HG03520 (cell line): Measurements from ENCODE around the gene ZNF282.

Experiments used
- ATAC-seq: cut with Tn5 transposase; IDR thresholded peaks from one replicate; pipeline ENCODE4 v1.9.1; 2021; ENCODE audit warnings: mild to moderate bottlenecking, moderate library complexity; ENCODE audit not compliant: unreplicated experiment

The ZNF282 gene

DNA sequence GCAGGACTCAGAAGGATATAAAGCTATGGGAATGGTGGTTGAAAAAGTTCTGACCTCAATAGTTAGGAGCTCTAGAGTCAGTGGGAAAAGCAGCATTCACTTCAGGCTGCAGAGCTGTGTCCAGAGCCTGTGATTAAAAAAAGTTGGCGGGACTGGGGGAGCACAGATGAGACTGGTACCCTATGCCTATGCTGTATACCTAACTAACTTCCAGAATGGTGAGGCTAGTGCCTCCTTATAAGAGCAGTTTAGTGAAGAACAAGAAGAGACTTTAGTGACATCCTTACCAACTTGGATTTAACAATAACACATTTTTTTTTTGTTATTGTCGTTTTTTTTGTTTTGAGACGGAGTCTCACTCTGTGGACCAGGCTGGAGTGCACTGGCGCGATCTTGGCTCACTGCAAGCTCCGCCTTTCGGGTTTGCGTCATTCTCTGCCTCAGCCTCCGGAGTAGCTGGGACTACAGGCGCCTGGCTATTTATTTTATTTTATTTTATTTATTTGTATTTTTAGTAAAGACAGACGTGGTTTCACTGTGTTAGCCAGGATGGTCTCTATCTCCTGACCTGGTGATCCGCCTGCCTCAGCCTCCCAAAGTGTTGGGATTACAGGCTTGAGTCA, 6.6 kb upstream of the ZNF282 start:
- no peak for ATAC-seq

DNA sequence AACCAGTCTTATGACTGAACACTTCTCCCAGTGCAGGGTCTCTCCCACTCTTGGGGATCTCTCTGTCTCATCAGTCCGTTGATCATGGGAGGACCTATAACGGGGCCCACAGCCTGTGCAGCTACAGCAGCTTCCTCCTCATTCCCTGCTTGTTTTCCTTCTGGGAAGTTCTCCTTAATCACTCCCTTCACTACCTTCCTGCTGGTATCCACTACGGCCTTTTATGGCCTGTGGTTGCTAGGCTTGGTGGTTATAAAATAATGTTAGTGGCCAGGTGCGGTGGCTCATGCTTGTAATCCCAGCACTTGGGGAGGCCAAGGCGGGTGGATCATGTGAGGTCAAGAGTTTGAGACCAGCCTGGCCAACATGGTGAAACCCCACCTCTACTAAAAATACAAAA, 3.5 kb upstream of the ZNF282 start:
- ATAC-seq, result no peak

DNA sequence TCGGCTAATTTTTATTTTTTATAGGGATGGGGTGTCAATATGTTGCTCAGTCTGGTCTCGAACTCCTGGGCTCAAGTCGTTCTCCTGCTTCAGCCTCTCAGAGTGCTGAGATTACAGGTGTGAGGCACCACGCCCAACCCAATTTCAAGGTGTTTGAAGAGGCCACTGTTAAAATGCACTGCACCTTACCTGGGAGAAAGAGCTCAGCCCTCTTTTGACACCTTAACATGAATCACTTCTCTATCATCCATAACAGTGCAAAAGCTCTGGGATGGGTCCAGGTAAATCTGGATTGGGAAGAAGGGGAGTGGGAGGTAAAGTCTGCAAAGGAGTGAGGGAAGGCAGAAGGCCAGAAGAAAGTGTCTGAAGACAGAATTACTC, 557 bp upstream of the ZNF282 start:
- no peak for ATAC-seq

DNA sequence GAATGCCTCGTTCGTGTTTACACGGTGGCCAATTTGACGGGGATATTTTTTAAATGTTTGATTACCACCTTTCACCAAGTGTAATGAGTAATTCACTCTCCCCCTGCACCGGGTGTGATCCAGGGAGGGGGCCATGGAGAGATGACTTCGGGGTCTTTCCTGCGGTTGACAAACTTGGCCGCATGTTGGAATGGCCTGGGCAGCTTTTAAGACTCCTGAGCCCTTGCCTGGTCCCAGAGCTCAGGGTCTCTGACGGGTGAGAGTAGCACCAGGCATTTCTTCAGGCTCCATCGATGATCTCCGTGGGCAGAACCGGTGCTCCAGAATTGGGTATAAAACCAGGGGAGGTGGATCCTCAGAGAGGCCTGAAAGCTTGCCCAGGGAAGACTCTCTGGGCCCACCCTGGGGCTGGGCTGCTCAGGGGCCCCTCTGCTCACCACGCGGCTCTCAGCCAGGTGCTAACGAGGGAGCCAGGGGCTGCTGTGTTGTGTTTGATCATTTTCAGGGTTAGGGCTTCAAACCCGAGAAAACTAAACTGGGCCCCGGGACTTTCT, 882 bp downstream of the ZNF282 start:
- peak; percentile 8 for ATAC-seq

DNA sequence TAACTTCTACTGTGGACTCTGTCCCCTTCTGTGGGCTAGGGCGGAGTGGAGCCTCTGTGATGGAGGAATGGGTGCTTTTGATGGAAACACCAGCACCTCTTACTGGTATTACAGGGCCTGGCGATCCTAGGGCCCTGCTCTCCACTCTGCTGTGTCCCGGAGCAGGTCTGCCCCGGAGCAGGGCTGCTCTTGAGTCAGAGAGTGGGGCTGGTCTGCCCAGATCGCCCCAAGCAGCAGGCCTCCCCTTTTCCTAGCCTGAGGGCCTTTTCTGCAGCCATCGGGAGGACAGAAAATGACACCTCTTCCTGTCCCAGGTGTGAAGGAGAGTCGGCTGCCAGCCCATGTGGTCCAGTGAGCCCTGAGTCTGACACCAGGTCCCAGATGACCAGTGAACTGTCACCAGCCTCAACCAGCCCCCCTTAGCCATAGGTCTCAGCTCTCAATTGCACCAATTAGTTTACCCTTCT, 1.4 kb downstream of the ZNF282 start:
- ATAC-seq, result peak; percentile 15

DNA sequence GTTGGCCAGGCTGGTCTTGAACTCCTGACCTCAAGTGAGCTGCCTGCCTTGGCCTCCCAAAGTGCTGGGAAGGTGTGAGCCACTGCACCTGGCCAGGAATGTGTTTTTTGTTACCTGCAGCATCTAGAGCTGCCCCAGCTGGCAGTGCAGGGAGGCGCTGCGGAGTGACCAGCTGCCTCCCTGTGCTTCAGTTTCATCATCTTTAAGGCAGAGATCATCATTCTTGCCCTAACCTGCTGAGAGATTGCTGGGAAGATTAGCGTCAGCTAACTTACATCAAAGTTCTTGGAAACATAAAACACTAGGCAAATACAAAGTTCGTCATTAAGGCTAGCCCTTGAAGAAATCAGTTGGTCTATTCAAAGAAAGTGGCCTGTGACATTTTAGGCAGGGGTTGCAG, 2.3 kb downstream of the ZNF282 start:
- no peak for ATAC-seq

DNA sequence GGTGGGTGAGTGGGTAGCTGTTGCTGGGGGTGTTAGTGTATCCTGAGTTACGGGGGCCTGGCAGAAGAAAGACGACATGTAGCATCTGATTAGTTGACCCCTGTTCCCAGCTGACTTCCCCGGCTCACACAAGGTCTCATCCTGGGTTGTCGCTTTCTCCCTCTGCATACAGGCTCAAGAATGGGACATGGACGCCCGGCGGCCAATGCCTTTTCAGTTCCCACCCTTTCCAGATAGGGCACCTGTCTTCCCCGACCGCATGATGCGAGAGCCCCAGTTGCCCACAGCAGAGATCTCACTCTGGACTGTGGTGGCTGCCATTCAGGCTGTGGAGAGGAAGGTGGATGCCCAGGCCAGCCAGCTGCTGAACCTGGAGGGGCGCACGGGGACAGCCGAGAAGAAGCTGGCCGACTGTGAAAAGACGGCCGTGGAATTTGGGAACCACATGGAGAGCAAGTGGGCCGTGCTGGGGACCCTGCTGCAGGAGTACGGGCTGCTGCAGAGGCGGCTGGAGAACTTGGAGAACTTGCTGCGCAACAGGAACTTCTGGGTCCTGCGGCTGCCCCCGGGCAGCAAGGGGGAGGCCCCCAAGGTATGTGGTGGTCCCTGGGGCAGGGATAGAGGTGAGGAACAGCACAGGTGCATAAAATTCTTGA, 2.9 kb downstream of the ZNF282 start:
- ATAC-seq, result no peak

DNA sequence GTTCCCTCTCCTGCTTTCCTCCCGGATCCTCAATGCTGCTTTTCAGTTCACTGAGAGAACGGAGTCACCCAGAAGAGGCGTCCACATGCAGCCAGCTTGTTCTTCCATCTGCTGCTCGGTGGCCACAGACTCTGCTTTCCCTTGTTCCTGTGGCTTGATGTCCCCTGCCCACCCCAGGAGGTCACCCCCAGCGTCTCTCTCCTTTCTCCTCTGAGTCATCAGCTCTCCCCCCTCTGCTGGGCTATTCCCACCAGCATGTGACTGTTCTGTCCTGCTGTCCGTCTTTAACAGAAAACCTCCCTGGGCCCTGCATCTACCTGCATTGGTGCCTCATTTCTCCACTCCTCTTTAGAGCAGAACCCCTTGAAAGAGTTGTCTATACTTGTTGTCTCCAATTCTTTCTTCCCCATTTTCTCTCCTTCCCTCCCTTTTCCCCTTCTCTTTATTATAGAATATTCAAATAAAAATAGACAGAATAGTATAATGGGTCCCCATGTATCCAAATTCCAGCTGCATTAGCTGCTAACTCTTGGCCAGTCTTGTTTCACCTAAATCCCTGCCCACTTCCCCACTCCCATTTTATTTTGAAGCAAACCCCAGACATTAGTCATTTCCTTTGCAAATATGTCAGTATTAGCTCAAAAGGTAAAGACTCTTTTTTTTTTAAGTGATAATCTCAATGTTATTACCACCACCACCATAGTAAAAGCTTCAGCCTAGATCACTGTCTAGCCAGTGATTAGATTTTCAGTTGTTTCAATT, 4.1 kb downstream of the ZNF282 start:
- no peak for ATAC-seq

DNA sequence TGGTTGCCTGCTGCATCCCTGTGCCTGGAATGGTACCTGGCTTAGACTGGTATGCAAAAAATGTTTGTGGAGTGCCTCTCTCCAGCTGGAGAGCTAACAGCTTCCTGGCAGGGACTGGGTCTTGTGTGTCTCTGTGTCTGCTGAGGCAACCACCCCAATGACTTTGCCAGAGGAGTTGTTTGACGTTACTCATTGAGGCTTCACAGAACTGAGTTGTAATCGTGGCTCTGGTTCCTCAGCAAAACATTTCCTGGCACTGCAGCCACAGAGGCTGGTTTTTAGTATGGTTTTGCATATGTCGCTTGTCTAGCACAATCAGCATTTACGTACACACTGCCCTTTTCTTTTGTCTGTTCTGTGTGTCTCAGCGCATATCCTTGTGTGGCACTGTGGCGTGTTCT, 7.5 kb downstream of the ZNF282 start:
- no peak for ATAC-seq

DNA sequence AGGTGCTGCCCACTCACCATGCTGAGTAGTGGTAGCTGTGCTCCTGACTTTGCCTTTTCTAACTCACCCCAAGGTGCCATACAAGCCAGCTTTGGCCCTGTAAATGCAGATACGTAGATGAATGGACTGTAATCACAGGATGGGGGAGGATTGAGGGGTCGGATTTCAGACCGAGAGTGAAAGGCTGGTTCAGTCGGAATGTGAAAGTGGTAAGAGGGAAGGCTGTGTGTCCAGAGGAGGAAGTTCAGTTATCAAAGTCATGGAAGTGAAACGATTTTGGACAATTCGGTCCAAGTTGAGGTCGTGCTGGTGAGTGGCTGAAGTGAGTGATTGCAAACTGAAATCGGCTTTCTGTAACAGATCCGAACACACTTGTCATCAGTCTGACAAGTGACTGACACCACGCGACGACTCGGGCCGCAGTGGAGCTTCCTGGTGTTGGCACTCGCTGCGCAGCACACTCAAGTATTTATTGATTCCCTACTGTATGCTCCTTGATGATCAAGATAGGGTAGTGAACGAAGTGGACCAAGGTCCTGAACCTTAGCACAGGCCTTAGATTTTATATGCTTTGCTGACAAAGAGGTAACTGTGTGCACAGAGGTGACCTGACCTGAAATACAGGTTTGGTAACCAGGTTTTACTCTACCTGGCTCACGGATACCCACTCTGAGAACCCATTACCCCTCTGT, 10.5 kb downstream of the ZNF282 start:
- no peak for ATAC-seq

DNA sequence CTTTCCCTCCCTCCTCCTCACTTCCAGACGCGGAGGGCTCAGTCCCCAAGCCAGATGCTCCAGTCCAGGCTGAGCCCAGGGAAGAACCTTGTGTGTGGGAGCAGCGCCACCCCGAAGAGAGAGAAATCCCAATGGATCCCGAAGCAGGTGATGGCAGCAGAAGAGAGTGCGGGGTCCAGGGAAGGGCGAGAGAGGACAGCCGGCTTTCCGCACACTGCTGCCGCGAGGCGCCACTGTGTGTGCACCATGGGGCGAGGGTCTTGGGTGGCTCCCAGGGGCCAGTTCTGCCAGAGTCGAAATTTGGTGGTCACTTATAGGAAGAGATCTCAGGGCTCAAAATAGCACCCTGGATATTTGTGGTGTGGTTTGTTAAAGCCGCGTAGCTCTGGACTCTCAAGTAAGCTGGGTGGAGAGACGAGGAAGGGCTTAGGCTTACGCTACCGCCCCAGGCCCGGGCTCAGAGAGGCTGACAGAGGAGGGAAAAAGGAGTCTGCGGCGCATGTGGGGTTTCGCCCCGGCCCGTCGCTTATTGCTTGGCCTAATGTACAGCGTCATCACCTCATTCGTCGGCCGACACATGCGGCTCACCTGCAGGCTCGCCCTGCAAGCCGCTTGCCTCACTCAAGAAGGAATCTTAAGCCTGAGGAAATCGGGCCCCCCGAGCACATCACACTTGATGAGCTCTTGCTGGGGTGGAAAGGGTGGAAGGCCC, 12.1 kb downstream of the ZNF282 start:
- no peak for ATAC-seq

DNA sequence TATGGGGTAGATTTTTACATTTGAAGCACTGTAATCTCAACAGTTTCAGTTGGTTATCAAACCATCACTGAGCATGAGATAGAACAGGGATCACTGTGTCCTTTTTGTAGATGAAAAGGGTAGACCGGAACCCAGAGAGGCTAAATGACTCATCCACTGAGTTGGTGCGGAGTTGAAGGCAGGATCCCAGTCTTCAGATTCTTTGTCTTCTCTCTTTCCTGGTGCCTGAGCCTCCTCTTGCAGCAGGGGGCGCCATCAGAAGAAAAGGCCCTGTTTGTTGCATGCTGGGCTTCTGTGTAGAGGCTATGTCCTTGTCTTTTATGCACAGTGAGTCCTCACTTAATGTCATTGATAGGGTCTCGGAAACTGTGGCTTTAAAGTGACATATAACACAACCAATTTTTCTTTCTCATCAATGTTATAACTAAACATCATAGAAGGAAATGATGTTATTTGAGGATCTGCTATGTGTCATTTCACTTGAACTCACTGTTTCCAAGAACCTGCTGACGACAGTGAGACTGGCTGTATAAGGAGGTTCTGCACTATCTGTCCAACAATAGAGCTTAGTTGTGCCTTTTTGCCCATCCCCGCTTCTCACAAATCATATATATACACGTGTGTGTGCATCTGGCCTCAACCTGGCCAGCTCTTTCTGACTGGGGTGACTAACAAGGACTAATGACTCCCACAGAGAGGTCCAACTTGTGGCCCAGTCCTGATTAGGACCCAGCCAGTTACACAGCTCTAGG, 14.3 kb downstream of the ZNF282 start:
- ATAC-seq, result peak; percentile 82

DNA sequence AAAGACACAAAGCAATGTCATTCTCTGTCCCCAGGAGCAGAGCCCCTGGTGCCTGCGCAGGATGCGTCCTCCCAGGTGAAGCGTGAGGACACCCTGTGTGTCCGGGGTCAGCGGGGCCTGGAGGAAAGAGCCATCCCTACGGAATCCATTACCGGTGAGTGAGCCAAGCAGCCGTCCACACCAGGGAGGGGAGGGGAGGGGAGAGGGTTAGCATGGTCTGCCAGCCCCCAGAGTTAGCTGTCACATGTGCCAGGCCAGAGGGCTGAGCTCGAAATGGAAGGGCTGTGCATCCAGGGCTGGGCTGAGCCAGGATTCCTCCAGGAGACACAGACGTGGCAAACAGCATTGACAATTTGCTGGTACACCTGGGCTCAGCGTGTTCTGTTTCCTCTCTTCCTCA, 15.2 kb downstream of the ZNF282 start:
- ATAC-seq, result no peak

DNA sequence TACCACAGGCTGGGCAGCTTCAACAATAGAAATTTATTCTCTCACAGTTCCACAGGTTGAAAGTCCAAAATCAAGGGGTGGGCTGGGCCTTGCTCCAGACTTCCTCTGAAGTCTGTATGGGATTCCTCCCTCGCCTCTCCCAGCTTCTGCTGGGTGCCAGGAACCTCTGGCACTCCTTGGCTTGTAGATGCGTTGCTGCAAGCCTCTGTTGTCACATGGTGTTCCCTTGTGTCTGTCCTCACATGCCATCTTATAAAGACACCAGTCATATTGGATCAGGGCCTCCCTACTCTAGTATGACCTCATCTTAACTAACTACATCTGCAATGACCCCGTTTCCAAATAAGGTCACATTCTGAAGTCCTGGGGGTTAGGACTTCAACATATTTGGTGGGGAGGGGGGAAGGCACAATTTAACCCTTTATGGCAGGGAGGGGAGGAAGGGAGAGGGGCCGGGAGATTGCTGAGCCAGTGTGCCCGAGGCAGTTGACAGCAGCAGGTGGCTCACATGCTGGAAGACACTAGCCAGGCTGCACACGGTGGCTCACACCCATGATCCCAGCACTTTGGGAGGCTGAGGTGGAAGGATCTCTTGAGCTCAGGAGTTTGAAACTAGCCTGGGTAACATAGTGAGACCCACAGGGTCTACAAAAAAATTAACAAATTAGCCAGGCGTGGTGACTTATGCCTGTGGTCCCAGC, 18.8 kb downstream of the ZNF282 start:
- ATAC-seq, result no peak

DNA sequence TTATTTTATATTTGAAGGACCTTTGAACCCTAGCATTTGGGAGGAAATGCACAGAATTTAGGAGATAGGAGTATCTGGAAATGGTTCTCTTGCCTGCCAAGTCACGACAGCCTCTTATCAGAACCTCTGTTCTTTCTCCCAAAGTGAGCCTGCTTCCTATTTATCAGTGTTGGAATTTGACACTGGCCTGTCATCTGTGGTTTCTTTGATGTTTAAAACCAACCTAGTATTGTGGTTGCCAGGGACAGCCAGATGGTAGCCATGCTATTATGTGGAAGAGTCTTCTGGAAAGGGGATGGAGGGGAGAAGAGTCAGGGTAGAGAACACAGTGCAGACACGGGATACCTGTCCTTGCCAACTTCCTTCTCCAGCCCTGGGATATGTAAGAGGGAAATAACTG, 21.1 kb downstream of the ZNF282 start:
- no peak for ATAC-seq

DNA sequence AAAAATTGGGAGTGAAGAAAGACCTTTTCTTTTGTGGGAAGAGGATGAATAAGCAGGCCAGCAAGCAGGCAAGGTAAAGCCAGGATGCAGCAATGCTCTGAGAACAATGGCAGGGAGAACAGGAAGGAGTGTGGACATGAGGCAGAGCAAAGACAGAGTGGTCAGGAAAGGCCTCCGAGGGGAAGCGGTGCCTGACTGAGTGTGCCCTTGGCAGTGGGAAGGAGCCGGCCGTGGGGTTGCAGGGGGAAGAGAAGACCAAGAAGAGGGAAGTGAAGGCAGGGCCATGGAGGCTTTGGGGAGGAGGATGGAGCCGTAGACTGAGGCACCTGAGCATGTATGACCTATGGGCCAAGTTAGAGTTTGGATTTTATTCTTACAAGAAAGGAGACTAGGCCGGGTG, 22.2 kb downstream of the ZNF282 start:
- no peak for ATAC-seq

DNA sequence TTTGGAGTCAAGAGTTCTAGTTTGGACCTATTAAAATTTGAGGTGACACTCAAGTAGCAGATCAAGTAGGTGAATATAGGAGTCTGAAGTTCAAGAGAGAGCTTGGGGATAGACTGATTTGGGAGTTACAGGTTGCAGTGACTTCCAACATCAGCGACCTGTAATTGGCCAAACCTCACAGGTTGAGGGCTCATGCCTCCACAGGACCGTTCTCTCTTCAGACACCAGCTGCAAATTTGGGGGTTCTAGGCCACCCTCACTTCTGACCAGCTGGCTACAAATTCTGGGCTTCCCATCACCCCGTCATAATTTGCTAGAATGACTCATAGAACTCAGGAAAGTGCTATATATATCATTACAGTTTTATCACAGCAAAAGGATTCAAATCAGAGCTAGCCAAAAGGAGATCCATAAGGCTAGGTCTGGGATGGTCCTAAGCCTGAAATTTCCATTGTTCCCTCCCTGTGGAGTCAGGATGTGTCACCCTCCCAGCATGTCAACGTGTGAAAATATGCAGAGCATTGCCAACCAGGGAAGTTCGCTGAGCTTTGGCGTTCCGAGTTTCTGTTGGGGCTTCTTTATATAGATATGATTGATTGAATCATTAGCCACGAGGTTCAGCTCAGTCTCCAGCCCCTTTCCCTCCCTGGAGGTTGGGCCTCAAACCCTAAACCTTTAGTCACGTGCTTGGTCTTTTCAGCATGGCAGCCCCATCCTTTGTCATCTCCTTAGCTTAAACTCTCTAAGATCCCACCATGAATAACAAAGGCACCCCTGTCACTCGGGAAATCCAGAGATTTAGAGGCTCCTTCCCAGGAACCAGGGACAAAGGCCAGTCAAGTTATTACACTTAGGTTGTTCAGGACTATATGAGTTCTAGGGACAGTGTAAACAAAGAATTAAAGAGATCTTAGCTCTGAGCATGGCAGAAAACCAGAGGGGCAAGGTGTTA, 23.4 kb downstream of the ZNF282 start:
- no peak for ATAC-seq

DNA sequence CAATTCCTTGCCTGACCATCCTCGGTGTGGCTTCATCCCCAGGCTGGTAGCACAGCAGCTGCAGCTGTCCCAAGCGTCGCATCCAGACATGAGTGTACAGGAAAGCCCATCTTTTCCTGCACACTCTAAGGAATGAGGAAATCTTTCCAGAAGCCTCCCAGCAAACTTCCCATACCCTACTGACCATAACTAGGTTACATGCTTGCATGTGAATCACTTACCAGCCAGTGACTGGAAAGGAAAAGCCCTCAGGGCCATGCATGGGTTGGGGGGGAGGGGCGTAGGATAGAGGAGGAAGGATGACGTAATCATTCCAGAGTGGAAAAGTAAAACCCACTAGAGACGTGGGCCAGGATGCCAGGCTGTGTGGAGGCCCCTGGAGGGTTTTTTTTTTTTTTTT, 25.2 kb downstream of the ZNF282 start:
- no peak for ATAC-seq
